ENCODE data around the gene FBLN2. TPM values are rescaled to one million over a fixed set of nuclear protein-coding genes. Genes with fewer than 3 reads are reported as not detected.

The FBLN2 gene
- total RNA-seq, 1 experiment from 2014 or later: 0.39 TPM

- H3K27me3 ChIP-seq (ENCODE audit: insufficient read depth, low read length): no peaks in the 10 kb centered on the region
- RAD21 ChIA-PET (ENCODE audit: low non-redundant PET in 1 of 2, low total read pairs in 2 of 2, uncharacterized antibody in 2 of 2, unreplicated experiment in 2 of 2): no interaction called here
Measured at GRCh38 chr3:13634151-13634550, 85.2 kb downstream of the FBLN2 start.

GRCh38 chr3:13634615-13635014 is 85.7 kb downstream of the FBLN2 start:
- intact Hi-C loops (cut with micrococcal nuclease): no loop called here
- no peaks in the 10 kb centered on the region for H3K36me3 ChIP-seq (ENCODE audit: control insufficient read depth in 1 of 2, insufficient read depth in 2 of 2, low read length in 2 of 2)
- H3K9ac ChIP-seq (ENCODE audit: low read length): no peak overlapping the region
- no peak overlapping the region for H3K4me3 ChIP-seq (replicated peaks in 1 of 2; ENCODE audit: low read depth in 1 of 2, low read length in 2 of 2)
- no peaks in the 10 kb centered on the region for H3K9me3 ChIP-seq (ENCODE audit: control insufficient read depth in 1 of 2, insufficient read depth in 1 of 2, low read depth in 1 of 2, low read length in 2 of 2)
- H3K4me2 ChIP-seq (ENCODE audit: low read length): no peak overlapping the region
- DNase-seq (ENCODE audit: low read depth, low spot score): no peak
- CTCF ChIA-PET: interaction anchor here (0.7 kb wide), 1 partner anchor 14 kb away, joined by 3 read pairs; no protein-coding TSS in a partner anchor
- no peak for ATAC-seq
- POLR2A ChIA-PET: no interaction called here
- H3K27me3 ChIP-seq (ENCODE audit: insufficient read depth, low read length): no peaks in the 10 kb centered on the region
- BruUV-seq (replicated peaks): no TSS peak
- H3K9me2 ChIP-seq (ENCODE audit: insufficient read depth): no peaks in the 10 kb centered on the region
- H3K79me2 ChIP-seq (ENCODE audit: insufficient read depth, low read length): no peaks in the 10 kb centered on the region
- no peak overlapping the region for H3K27ac ChIP-seq (ENCODE audit: low read depth, low read length)
- RAD21 ChIA-PET (ENCODE audit: low non-redundant PET in 1 of 2, low total read pairs in 2 of 2, uncharacterized antibody in 2 of 2, unreplicated experiment in 2 of 2): no interaction called here
- TF ChIP-seq POLR2A (IDR thresholded peaks at IDR 0.05; ENCODE audit: borderline replicate concordance, extremely low read depth, insufficient read depth, insufficient read length) (no peak), ELF1 (IDR thresholded peaks at IDR 0.05; ENCODE audit: borderline replicate concordance, low read depth) (no peak), ZBTB33 (IDR thresholded peaks at IDR 0.05; ENCODE audit: extremely low read depth, insufficient replicate concordance, low read length) (no peak)
- no peaks in the 10 kb centered on the region for H3K4me1 ChIP-seq (ENCODE audit: control insufficient read depth in 1 of 2, insufficient read depth in 2 of 2, low read length in 2 of 2)
- no peak overlapping the region for H2AFZ ChIP-seq (ENCODE audit: low read depth, low read length, poor library complexity, severe bottlenecking)
- no peaks in the 10 kb centered on the region for H4K20me1 ChIP-seq (ENCODE audit: insufficient read depth)

More at GRCh38 chr3:13634151-13634550, 85.2 kb downstream of the FBLN2 start:
- POLR2A ChIA-PET: no interaction called here
- Histone ChIP-seq H3K4me1 (ENCODE audit: control insufficient read depth in 1 of 2, insufficient read depth in 2 of 2, low read length in 2 of 2) (no peaks in the 10 kb centered on the region), H3K4me2 (ENCODE audit: low read length) (no peak overlapping the region), H3K9me2 (ENCODE audit: insufficient read depth) (no peaks in the 10 kb centered on the region), H3K27ac (ENCODE audit: low read depth, low read length) (no peak overlapping the region), H4K20me1 (ENCODE audit: insufficient read depth) (no peaks in the 10 kb centered on the region), H3K4me3 (replicated peaks in 1 of 2; ENCODE audit: low read depth in 1 of 2, low read length in 2 of 2) (no peak overlapping the region), H3K9ac (ENCODE audit: low read length) (no peak overlapping the region), H2AFZ (ENCODE audit: low read depth, low read length, poor library complexity, severe bottlenecking) (no peak overlapping the region), H3K79me2 (ENCODE audit: insufficient read depth, low read length) (no peaks in the 10 kb centered on the region), H3K9me3 (ENCODE audit: control insufficient read depth in 1 of 2, insufficient read depth in 1 of 2, low read depth in 1 of 2, low read length in 2 of 2) (no peaks in the 10 kb centered on the region), H3K36me3 (ENCODE audit: control insufficient read depth in 1 of 2, insufficient read depth in 2 of 2, low read length in 2 of 2) (no peaks in the 10 kb centered on the region)
- ATAC-seq: no peak
- intact Hi-C loops (cut with micrococcal nuclease): no loop called here
- no TSS peak for BruUV-seq (replicated peaks)
- TF ChIP-seq CTCF (IDR thresholded peaks at IDR 0.05 in 2 of 3, conservative IDR thresholded peaks at IDR 0.05 in 1 of 3; ENCODE audit: borderline replicate concordance in 1 of 3, insufficient read depth in 1 of 3, low read depth in 2 of 3, low read length in 2 of 3): no peak
- TF ChIP-seq CBX3 (IDR thresholded peaks at IDR 0.05; ENCODE audit: low read depth): no peak
- no peak for TF ChIP-seq JUND (IDR thresholded peaks at IDR 0.05)
- no peak for TF ChIP-seq SIN3A (IDR thresholded peaks at IDR 0.05; ENCODE audit: low read depth)
- no peak for TF ChIP-seq YY1 (IDR thresholded peaks at IDR 0.05; ENCODE audit: extremely low read depth, insufficient replicate concordance, low read depth, low read length)
- TF ChIP-seq EZH2 (IDR thresholded peaks at IDR 0.05): no peak
- CTCF ChIA-PET: interaction anchor here (0.7 kb wide), 1 partner anchor 14 kb away, joined by 3 read pairs; no protein-coding TSS in a partner anchor
- DNase-seq (ENCODE audit: low read depth, low spot score): no peak

Data from HCT116 (cell line).